GM20000 (cell line): ENCODE data around the gene COL3A1.

Experiments used
- DNase-seq: peaks from one replicate; pipeline ENCODE4 v3.0.0; 2012; ENCODE audit warnings: low spot score
- CTCF ChIP-seq: IDR thresholded peaks from 2 replicates; pipeline ENCODE4 v1.5.1; 2012; ENCODE audit warnings: mild to moderate bottlenecking, control low read depth; ENCODE audit errors: extremely low read depth, missing control alignments

COL3A1 gene

GRCh38 chr2:188952901-188953300 is 21.3 kb upstream of the COL3A1 start:
- DNase-seq, result no peak
- no peak for TF ChIP-seq CTCF

GRCh38 chr2:188956290-188956689 is 17.9 kb upstream of the COL3A1 start:
- no peak for TF ChIP-seq CTCF
- DNase-seq, result no peak

- no peak for TF ChIP-seq CTCF
- DNase-seq, result no peak
These were observed 17.2 kb upstream of the COL3A1 start for GRCh38 chr2:188956961-188957360.

GRCh38 chr2:188957646-188958045 is 16.5 kb upstream of the COL3A1 start:
- no peak for TF ChIP-seq CTCF
- no peak for DNase-seq

GRCh38 chr2:188963741-188964140 is 10.4 kb upstream of the COL3A1 start:
- no peak for DNase-seq
- no peak for TF ChIP-seq CTCF

GRCh38 chr2:188964976-188965546 is 9.1 kb upstream of the COL3A1 start:
- DNase-seq, result no peak
- TF ChIP-seq CTCF, result no peak

GRCh38 chr2:188965563-188965962 is 8.6 kb upstream of the COL3A1 start:
- no peak for TF ChIP-seq CTCF
- DNase-seq, result no peak
